OCI-LY1 (cell line): Measurements from ENCODE around the gene CCNYL1.

Source experiments
- CTCF ChIP-seq: fragments of 200-600 bp; sonication (generic), shearing (Covaris generic); IDR thresholded peaks from 2 replicates; pipeline ENCODE4 v1.5.1; 2017; ENCODE audit warnings: mild to moderate bottlenecking, antibody characterized with exemption, low read length, moderate library complexity, mixed read lengths
- EZH2 ChIP-seq: fragments of 200-600 bp; sonication (generic), shearing (Covaris generic); IDR thresholded peaks from 2 replicates; pipeline ENCODE4 v1.8.0; 2017; ENCODE audit warnings: borderline replicate concordance, mixed run types, mild to moderate bottlenecking, antibody characterized with exemption, low read length, moderate library complexity, mixed read lengths

GRCh38 chr2:207766697-207767460, 55.4 kb downstream of the CCNYL1 start:
- TF ChIP-seq CTCF (0 out of 2 replicates have a peak, but pooled peaks have one; percentile 8), EZH2 (no peak)
